Activated CD4-positive, alpha-beta T cell treated with anti-CD3 and anti-CD28 coated beads for 4 hours (primary cell): Measurements from ENCODE around the gene SPATA18.
A peak's percentile ranks its signal among the peaks of the same experiment; 100 is the strongest.

Source experiments
- DNase-seq, 2 donors: peaks; one replicate each; pipeline ENCODE4 v3.0.0-alpha.2; 2020

Gene SPATA18, protein sequence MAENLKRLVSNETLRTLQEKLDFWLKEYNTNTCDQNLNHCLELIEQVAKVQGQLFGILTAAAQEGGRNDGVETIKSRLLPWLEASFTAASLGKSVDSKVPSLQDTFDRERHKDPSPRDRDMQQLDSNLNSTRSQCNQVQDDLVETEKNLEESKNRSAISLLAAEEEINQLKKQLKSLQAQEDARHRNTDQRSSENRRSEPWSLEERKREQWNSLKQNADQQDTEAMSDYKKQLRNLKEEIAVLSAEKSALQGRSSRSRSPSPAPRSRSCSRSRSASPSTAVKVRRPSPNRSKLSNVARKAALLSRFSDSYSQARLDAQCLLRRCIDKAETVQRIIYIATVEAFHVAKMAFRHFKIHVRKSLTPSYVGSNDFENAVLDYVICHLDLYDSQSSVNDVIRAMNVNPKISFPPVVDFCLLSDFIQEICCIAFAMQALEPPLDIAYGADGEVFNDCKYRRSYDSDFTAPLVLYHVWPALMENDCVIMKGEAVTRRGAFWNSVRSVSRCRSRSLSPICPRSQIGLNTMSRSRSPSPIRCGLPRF

DNA sequence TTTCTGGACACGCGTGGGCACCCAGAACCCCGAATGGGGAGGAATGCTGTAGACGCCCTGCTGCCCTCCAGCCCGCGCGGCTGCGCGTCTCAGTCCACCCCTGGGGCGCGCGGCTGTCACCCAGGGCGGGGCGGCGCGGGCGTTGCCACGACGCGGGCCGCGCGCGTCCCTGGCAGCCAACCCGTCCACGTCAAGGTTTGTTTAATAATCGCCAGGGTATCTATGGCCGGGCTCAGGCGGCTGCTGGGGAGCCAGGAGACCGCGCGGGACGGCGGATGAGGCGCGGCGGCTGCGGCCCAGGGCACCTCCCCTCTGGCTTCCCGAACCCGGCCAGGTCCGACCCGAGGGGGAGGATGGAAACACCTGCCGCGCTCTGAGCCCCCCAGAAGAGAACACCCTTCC, at the start of gene SPATA18:
SPATA18 (plus strand) TSS at position 92 of the 402 bp plus-strand sequence. CDS start 401 bp downstream, outside the sequence.
- DNase-seq = no peak

DNA sequence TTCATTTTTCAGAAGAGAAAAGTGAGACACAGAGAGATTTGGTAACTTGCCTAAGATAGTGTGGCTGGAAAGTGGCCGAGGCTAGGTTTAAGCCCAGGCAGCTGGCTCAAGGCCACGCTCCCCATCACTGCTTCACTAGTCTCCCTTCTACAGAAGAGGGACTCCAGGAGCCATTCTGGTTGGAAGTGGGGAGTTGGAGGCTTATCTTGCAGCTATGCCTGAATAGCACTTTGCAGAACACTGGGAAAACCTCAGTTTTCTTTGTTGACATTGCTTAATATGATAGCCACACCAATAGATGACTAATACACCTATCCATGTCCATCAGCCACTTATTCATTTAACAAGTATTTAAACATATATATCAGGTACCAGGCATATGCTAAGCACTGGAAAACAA, 49.5 kb upstream of the SPATA18 start:
- no peak for DNase-seq

DNA sequence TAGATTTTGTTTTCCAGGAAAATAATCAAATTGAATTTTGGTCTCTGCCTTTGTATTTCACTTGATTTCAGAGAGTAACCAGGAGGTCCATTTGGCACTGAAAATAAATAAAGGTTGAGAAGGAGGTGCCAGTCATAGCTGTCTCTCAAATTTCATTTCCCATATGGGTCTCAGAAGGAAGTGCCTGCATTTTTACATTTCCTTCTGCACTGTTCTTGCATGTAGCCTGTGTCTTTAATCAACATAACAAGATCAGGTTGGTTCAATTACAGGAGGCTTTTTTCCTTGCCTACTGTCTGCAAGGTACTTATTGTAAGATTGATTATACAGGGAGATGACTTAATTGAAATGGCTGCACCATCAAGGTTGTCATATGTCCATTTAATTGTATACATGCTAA, 46.7 kb upstream of the SPATA18 start:
- DNase-seq = no peak

DNA sequence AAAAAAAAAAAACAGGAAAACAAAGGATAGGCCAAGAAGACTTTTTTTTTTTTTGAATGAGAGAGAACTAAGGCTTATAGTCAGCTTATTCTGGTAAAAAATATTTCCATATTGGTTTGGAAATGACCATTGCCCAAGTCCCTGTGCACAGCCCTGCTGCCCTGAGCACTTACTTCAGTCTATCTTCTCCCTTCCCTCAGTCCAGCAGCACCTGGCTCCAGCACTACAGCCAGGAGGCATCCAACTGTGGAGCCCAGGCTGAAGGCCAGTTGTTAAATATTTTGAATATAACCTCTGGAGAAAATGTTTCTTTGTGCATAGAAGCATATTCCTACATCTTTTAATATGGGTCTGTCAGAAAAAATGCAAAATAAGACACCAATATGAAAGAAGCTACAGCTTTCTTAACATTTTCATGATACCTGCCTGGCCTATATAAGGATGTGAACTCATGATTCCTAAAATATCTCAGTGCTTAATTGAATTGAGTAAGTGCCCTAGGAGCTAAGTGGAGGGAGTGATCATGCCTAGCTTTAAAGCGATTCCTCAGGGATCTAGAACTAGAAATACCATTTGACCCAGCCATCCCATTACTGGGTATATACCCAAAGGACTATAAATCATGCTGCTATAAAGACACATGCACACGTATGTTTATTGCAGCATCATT, 45.4 kb upstream of the SPATA18 start:
- no peak for DNase-seq

DNA sequence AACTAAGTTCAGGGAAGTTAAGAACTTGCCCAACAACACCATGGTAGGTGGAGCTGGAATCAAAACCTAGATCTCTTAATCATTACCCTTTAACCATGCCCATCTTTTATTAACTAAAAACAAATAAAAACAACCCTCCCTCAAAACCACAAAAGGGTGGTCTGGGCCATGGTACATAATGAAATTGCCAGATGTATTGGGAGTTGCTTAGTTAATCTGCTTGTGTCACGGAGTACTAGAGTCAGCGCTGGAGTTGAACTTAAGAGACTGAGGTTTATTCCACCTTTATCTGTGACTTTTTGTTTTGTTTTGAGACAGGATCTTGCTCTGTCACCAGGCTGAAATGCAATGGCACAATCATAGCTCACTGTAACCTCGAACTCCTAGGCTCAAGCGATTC, 44.2 kb upstream of the SPATA18 start:
- DNase-seq = no peak

DNA sequence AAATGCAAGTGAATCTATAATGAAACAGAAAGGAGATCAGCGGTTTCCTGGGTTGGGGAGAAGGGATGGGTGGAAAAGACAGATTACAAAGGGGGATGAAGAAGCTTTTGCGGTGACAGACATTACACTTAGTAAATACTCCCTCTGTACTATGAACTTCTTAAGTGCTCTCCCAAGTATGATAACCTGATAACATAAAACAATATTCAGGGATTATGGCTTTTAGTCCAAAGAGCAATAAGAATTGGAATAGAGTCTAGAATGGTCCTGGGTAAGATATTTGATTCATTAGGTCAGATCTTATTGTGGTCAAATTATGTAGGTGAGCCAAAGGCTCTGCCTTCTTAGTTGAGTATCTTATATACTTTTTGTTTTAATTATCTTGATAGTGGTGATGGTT, 40.1 kb upstream of the SPATA18 start:
- no peak for DNase-seq

DNA sequence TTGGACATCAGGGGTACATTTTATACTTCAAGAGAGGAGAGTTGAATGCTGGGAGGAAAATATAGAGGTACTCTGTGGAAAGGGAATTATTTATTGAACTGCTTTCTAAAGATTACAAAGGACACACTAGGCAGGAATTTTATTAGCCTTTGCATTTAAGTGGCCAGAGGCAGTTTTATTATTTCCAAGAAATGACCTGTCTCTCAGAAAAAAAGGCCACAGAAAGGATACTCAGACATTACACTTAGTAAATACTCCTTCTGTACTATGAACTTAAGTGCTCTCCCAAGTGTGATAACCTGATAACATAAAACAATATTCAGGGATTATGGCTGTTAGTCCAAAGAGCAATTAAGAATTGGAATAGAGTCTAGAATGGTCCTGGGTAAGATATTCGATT, 38.5 kb upstream of the SPATA18 start:
- DNase-seq = no peak

DNA sequence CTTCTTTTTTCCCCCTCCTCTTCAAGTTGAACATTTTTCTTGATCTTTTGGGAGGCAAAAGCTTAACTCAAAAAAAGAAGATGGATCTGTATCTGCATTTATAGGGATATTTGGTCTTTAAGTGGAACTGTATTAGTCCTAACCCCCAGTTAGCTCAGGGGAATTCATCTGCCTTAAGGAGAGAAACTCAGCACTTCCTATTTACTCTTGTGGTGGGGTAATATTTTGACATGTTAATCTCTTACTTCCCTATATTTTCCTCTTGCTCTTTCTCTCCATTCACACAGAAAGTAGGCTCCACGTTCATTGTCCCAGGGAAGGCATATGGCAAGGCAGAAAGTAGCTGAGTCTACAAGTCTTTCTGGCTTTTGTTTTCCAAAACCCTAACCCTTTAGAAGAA, 36.2 kb upstream of the SPATA18 start:
- DNase-seq = no peak

DNA sequence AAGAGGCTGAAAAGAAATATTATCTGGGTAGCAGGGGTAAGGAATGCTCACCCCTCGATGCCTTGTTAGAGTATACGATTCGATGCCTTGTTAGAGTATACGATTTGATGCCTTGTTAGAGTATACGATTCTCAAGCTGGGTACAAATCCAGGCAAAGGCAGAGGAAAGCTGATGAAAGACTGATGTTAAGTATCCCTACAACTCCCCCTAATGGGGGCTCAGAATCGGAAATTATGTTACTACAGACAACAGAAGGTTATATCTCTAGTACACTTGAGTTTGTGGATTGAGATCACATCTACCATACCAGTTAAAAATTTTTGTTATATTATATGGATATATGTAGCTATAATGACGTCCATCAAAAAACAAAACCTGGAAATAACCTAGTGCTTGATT, 35.7 kb upstream of the SPATA18 start:
- no peak for DNase-seq

DNA sequence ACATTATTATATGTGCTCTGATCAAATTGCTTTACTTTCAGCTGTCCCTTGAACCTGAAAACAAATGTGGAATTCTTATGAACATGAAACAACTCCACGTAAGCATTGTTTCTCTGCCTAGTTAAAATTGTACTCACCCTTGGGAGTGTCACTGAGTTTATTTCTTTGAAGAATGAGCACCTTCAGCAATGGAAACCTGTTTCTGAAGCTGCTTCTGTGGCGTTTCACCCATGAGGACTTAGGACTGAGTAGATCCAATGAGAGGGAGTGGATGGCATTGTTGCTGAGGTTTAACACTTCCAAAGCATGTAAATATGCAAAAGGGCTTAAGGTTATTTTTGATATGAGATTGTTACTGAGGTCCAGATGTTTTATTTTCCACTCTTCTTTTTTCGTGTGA, 34.1 kb upstream of the SPATA18 start:
- DNase-seq = no peak

DNA sequence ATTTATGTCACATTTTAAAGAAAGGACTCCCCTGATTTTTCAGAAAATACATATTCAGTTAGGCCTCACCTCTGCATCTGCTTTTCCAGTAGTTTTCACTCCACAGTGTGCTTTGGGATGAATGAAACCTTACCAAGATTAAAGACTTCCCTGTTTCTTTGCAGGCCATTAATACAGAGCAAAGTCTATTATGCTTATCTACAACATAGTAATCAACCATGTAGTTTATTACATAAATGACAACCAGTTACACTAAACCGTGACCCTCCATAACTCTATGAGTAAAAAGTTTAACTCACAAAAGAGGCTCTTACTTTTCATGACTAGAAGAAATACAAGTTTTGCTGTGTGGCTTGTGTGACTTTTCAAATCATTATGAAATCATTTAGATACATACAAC, 33.3 kb upstream of the SPATA18 start:
- DNase-seq = no peak

DNA sequence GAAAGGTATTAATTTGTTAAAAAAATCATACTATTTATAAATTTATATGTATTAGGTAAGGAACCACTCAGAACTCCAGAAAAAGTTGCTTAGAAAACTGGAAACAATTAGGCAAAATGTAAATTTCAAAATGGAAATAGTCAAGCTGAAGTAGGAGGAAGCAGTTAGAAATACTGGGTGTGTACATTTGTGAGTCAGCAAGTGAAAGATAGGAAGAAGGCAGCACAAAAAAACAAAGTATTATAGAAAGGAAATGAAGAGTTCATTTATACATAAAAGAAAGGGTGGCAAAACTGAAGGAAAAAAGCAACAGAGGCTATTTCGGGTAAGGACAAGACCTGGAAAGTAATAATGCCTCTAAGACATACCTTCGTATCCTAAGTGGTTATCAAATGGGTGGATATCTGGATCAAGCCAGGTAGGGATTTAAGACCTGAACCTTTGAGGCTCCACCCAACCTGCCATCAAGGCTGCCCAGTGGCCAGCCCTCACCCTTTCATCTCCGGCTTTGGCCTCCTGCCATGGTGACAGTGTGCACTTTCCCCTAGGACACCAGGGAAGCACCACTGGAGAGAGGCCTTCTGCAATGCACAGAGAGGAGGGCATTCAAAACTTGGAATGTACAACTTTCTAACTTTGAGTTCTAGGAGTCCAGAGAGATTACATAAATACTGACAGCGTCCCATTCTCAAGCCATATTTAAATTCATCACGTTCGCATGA, 31.0 kb upstream of the SPATA18 start, which contains the start of gene LRRC66:
LRRC66 (minus strand) TSS at position 428 of the 722 bp plus-strand sequence. CDS start 2,750 bp downstream, outside the sequence.
- DNase-seq = no peak

DNA sequence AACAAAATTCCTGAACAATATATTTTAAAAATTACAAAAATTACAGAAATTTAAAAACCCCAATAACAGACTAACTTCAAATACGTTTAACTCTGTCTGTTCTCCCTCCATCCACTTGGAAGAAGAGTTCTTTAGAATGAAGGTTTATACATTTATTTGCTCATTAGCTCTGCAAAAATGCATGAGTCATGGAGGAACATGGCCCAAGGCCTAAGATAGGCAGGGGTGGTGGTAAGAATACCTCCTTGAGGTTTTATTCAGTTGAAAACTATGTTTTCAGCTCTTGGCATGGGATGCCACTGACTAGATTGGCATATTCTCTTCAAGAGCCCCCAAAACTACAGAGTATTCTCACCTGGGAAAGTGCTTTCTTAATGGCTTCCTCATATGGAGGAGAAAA, 22.1 kb upstream of the SPATA18 start:
- DNase-seq = no peak

DNA sequence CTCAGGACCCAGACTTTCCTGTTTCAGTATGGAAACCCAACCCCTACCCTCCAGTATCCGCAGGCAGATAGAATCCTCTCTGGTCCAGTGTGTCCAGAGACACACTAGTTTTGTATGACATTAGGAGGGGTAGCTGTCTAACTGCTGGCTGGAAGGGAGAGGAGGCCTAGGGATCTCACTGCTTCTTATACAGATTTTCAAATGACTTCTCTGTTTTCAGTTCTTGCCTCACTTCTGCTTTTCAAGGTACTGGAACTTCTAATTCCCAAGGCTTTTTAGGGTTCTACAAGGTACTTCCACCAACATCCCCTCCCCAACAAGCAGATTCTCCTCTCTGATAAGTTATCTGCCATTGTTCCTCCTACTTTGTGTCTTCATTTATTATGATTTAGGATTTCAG, 19.1 kb upstream of the SPATA18 start:
- no peak for DNase-seq

DNA sequence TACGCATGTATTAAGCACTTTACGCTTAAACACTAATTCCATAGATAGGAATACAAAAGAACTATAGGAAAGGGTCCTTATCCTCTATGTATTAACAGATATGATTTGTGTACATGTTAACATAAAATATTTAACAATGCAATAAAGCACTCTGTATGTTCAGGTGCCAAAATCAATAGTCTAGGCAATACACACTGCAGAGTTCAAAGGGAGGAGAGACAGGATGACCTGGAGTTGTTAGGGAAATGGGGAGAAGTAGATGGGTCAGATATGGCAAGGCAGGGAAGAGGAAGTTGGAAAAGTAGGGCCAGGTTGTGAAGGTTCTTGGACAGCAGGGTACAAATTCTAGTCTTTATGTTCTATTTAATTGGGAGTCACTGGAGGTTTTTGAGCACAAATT, 15.9 kb upstream of the SPATA18 start:
- DNase-seq = no peak

DNA sequence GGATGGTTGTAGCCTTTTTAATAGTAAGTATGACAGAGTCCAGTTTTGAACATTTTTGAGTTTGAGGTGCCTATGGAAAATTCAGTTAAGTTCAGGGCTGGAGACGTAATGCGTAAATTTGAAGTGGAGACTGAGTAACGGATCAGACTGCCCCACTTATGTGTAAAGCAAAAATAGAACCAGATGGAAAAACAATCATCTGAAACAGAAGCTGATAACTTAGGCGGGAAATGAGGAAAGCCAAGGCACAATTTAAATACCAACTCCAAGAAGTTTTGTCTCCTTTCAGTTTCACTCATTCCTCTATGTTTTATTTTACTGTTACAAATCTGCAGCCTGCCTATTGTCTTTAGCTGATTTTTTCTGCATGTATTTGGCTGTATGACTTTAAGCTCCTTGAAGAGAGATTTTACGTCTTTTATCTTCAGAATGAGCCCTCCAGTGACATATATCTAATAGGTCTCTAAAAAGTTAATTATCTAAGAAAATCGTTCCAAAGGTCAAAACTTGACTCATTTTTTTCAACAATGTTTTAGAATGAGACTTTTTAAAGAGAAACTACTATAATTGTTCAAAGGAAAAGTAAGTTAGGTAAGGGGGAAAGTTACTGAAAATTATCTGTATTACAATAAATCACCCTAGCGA, 14.1 kb upstream of the SPATA18 start:
- no peak for DNase-seq

DNA sequence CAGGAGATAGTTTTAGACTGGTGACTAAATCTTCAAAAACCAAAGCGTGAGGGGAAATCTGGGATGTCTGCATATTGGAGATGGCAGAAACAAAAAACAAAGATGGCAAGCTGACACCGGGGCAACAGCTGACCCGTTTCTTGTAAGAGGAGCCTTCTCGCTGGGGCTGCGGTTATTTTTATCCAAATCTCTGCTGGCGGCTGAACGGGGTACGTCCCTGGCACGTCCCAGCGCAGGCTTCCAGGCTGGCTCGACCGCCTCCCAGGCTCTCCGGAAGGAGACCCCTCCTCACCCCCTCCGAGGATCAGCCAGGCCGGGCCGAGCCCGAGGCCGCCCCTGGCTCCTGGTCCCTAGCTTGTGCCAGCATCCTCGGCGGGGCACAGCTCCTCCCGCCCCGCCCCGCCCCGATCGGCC, 13.4 kb upstream of the SPATA18 start:
- DNase-seq = no peak

DNA sequence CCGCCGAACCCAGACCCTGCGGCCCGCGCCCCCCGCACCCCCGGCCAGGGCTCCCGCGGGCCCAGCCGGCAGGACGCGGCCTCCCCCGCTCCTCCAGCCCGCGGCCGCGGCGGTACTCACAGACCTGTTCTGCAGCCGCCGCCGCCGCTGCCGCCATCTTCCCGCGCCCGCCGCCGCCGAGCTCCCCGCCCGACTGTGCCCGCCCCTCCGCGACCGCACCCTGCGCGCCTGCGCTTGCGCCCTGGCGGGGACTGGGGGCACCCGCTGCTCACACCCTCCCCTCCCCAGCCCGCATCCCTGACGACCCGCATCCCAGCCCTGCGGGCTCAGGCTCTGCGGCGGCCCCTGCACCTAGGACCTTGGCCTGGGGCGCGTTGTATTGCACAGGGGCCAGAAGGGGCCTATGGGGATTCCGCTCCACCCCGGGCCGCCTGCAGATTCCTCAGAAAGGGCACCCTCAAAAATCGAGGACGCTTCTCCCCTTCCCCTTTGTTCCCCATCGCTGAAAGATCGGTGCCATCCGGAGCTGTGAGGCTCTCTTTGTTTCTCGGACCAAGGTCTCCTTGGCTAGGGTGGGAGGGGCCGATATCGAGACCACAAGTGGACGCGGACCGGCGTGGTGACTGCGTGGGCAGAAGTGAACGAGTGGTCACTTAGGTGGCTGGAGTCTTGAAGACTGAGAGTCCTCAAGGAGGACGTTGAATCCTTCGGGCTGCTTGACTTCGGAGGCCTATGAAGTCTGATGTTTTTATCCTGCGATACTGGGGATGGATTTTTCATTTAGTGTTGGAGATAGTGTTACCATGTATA, 12.8 kb upstream of the SPATA18 start, which contains the start of gene SGCB:
SGCB (minus strand) TSS at position 197 of the 810 bp plus-strand sequence; CDS start at position 157, 40 bp downstream.
- peak; percentile 65 to 67 for DNase-seq

DNA sequence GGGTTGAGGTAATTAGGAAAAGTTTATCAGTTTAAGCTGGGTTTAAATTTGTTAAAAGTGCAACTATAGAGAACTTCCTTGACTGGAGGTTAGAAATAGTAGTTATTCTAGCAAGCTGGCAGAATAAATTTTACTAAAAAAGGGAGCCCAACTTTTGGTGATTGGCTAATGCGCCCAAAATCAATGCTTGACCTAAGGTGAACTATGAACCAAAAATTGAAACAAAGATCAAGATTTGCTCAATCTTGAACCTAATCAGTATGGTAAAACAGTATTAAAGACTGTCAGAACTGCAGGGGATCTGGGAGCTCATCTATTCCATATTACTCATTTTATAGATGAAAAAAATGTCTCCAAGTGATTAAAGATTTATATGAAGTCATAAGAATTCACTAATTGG, 6.1 kb upstream of the SPATA18 start:
- DNase-seq = no peak

DNA sequence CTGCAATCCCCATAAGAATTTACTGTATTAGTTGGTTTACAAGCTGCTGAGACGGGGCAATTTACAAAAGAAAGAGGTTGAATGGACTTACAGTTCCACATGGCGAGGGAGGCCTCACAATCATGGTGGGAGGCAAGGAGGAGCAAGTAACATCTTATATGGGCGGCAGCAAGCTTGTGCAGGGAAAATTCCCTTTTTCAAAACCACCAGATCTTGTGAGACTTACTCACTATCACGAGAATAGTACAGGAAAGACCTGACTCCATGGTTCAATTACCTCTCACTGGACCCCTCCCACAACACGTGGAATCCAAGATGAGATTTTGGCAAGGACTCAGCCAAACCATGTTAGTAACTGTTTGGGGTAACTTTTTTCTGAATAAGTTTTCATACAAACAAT, 1.8 kb upstream of the SPATA18 start:
- no peak for DNase-seq

DNA sequence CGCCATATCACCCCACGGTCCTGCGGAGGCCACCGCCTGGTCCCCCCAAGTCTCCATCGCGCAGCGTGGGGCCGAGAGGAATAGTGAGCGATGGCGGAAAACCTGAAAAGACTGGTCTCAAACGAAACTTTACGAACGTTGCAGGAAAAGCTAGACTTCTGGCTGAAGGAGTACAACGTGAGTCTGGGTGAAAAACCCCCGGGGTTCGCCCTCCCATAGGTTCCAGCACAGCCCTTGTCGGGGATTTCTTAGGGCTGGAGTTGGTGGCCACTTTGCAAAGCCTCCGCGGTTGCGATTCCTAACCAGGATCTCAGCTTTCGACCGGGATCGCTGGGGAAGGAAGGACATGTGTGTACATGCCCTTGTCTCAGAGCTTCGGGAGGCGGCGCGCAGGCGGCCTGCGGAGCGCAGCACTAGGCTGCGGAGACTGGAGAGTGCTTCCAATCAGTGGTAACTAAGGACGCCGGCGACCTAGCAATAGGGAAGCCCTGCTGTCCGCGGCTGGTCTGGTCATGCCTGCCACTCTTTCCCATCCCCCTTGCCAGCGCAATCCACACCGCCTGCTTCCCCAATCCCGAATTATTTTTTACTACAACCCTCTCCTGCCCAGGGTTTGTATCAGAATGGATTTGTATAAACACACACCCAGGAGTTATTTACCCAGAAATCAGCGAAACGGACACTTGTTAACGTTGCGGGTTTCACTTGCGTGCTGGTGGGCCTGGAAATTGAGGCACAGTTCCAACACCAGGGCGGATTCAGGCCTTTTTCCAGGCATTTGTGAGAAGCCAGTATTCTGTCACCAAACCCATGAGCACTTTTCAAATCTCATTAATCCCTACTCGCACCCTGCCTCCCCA, 741 bp downstream of the SPATA18 start:
- DNase-seq = no peak
